HG02798 (cell line): ENCODE results near the gene XYLB.

Experiments
- ATAC-seq: cut with Tn5 transposase; IDR thresholded peaks from one replicate; pipeline ENCODE4 v1.9.1; 2021; ENCODE audit warnings: mild to moderate bottlenecking; ENCODE audit not compliant: unreplicated experiment, poor library complexity

Gene XYLB

DNA sequence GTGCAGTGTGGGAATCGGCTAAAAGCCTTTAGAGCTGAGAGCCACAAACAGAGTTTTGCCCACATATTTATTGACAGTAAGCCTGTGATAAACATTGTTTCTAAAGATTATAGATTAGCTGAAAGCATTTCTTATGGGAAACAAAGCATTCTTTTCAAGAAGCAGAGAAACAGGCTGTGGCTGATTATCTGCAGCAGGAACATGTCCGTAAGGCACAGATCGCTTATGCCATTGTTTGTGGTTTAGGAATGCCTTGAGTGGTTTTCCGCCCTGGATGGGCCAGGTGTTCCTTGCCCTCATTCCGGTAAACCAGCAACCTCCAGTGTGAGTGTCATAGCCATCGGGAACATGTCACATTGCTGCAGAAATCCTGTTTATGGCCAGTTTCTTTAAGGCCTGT, 12.5 kb downstream of the XYLB start:
- no peak for ATAC-seq

DNA sequence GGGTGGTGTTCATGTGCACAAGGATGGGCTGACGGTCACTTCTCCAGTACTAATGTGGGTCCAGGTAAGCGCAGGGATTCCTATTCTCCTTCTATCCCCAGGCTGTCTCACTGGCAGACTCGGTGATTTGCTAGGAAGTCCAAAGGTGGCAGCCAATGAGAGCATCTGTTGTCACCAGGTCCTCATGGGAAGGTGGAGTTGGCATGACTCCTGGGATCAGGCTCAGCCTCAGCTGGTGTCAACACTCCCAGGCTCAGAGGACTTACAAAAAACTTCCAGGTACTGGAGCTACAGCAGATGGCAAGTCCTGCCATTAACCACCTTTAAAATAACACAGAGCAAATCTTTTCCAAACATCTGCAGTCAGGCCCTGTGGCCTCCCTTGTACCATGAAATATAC, 13.8 kb downstream of the XYLB start:
- no peak for ATAC-seq

- ATAC-seq: no peak
These were observed 14.9 kb downstream of the XYLB start for GRCh38 chr3:38361496-38361895.

DNA sequence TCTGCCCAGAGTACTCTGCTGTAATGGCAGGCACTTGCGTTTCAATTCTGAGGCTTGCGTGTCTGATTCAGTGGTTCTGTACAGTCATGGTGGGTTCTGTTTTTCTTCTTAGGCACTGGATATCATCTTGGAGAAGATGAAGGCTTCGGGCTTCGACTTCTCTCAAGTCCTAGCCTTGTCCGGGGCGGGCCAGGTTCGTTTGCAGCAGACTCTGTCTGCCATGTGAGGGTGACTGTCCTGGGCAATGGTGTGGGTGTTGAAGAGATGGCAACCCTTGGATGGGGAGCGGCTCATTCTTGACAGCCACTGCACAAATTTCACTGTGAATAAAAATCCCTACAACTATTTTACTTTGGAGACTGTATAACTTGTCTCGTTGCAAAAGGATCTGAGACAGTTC, 16.2 kb downstream of the XYLB start:
- no peak for ATAC-seq

DNA sequence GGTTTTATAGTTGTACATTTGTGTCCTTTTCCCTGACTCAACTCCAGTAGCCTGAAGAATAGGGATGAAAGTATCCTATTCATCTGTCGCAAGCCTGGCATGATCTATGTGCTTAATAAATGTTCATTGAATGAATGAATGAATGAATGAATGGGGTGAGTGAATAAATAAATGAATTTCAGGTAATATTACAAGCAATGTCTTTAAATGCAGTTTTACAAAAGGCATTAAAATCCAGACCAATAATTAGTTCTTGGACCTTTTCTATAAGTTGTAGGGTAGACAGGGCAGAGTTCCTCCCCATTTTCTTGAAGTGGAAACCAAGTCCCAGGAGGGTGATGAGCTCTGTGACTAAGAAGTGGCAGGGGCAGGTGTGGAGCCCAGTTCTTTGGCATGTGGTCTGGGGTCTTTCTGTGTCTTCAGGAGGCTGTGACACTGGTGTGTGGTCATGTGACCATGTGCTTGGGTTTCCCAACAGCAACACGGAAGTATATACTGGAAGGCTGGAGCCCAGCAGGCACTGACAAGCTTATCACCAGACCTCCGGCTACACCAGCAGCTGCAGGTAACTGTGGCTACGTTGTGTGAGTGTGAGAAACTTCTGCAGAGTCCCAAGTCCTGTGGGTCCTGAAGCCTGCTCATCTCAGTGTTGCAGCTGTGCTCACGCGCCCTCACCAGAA, 18.3 kb downstream of the XYLB start:
- ATAC-seq: no peak

DNA sequence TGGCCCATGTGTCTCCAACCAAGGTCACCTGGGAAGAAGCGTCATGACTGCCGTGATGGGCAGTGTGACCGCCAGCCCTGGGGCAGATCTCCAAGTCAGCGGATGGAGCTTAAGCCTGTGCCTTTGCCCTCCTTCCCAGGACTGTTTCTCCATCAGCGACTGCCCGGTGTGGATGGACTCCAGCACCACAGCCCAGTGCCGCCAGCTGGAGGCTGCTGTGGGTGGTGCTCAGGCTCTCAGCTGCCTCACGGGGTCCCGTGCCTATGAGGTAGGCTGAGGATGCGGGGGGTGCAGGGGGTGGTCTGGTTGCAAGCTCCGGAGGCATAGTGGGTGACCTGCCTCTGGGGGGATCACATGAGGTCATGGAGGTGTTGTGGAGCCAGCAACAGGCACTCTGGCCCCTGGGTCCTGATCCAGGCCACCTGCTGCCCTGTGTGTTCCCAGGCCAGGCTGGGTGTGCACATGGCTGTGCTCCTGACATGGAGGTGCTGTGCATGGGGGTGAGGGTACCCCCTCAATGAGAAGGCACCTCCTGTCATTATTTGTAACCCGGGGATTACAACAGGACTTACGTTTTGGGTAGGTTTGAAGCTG, 19.0 kb downstream of the XYLB start:
- ATAC-seq: no peak

DNA sequence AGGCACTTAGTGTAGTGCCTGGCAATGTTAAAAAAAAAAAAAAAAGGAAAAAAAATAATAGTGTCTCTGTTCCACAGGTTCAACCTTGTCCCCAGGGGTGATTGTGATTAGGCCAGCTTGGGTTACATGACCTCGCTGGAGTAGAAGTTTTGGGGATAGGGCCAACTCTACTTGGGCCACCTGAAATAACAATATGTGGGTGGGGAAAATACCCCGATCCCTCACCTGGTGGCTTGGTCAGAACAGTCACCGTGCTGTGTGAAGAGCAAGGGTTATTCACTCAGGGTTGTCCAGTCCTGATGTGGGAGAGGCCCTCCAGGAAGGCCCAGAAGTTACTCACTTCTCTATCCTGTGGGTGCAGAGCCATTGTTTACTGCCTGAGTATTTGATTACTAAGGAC, 19.5 kb downstream of the XYLB start:
- ATAC-seq: no peak

- ATAC-seq: no peak
These were observed 21.2 kb downstream of the XYLB start for GRCh38 chr3:38367779-38368178.

GRCh38 chr3:38368238-38368637, 21.7 kb downstream of the XYLB start:
- ATAC-seq: no peak

- ATAC-seq: no peak
These were observed 22.6 kb downstream of the XYLB start for GRCh38 chr3:38369186-38369585.

DNA sequence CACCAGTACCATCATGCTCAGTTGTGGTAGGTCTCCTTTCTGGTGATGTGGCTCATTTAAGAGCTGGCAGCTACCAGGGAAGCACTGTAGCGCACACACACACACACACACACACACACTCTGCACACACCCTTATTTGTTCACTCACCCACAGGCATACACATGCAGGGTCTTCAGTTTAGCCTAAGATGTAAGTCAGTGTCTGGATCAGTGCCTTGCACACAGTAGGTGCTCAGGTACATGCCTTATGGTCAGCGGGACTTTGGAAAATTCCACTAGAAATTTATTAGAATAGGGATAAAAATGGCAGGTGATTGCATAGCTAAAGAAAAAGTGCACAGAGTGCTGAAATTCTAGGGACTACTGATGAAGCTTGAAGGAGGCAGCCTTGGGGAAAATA, 23.6 kb downstream of the XYLB start:
- ATAC-seq: no peak

GRCh38 chr3:38370861-38371260, 24.3 kb downstream of the XYLB start:
- ATAC-seq: no peak

- no peak for ATAC-seq
These were observed 25.1 kb downstream of the XYLB start for GRCh38 chr3:38371541-38372213.

DNA sequence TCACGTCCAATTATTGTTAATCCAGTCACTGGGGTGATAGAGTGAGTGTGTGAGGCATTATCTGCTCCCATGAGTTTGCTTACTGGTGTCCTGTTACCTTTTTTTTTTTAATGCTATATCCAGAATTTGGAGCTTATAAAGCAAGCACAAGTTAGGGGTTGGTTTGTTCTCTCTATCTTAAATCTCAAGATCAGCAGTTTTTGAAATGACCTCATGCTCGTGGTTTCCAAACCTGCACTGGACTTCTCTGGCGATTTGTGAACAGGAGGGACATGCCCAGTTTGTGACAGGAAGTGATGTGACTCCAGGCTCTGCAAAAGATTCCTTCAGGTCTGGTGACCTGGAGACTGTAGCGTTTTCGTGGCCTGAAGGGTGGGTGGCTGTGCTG, 25.6 kb downstream of the XYLB start:
- no peak for ATAC-seq

DNA sequence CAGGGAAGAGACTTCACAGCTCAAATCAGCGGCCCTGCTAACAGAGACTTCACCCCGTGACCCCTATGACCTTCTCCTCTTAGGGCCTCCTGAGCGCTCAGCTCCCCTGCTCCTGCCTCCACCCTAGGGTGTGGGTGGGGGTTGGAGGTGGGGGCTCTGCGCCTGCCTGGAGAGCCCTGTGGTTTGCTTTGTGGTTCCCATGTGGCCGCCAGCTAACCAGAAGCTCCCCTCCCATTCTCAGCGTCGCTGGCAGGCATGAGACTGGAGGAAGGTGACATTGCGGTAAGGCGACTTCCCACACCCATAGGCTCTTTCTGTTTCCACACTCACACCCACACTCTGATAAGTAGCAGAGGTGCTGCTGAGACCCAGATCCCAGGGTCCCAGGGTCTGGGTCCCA, 27.6 kb downstream of the XYLB start:
- no peak for ATAC-seq

DNA sequence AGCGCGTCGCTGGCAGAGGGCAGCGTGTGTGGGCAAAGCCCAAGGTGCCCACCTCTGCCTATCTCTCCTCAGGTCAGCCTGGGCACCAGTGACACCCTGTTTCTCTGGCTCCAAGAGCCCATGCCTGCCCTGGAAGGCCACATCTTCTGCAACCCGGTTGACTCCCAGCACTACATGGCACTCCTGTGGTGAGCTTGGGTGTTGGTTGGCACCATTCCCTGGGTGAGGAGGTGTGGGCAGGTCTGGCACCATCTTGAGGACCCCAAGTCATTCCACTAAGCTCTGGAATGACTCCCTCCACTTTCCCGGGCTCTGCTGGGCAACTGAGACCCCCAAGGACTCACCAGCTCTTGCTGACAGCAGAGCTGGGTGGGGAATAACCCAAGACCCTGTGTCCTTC, 28.5 kb downstream of the XYLB start:
- ATAC-seq: no peak

GRCh38 chr3:38375488-38376097, 29.0 kb downstream of the XYLB start:
- ATAC-seq: no peak

DNA sequence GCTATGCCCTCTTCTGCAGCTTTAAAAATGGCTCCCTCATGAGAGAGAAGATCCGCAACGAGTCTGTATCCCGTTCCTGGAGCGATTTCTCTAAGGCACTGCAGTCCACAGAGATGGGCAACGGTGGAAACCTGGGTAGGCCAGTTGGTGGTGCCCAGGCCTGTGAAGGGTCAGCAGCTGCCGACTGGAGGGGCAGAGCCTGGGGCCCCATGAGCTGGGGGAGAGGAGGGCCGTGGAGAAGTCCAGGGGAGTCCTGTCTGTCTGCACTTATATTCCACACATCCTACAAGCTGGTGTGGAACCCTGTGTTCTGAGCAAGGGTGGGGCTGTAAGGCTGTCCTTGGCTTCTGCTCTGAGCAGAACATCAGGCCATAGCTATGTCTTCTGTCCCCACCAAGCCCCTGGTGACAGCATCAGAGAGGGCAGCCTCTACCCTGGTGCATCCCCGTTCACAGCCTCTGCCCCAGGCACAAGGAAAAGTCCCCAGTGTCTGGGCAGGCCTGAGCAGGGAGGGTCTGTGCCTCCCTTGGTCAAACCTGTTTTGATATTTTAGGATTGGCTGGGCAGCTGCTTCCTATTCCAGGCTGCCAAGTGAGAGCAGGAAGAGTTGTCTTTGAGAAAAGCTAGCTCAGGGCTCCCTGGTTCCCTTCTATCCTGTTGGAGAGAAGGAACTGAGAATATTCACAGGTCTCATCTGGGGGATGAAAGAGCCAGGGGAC, 29.7 kb downstream of the XYLB start:
- ATAC-seq: no peak

DNA sequence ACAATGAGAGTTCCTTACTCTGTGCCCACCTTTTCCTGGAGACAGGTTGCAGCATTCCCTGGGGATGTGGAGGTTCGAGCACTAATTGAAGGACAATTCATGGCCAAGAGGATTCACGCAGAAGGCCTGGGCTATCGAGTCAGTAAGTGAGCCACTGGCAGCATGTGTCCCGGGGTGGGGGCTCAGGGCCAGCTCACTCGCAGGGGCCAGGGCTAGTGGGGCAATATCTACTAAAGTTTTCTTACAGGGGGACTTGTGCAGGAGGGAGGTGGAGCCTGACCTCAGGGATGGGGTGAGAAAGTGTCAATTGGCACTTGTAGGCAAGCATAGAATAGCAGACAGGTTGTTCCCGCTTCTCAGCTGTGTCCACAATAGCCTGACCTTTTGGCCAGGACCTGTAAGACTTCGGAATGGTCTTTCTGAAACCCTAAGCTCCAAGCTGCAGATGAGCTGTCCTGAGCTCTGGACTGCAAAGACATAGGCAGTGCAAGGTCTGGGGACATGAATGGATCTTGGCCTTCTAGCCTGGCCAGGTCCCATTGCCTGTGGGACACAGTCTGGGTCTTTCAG, 32.7 kb downstream of the XYLB start:
- ATAC-seq: no peak

GRCh38 chr3:38382506-38383080, 36.0 kb downstream of the XYLB start:
- no peak for ATAC-seq
